NCI-H1694 (cell line): ENCODE measurements around the gene CCNI2.

ENCODE experiments used
- DNase-seq: peaks from one replicate; lab custom pipeline; 2025; lab: John Stamatoyannopoulos, UW

CCNI2 gene

GRCh38 chr5:132746954-132747615, at the start of gene CCNI2:
Gene CCNI2, plus strand, starts transcription at chr5:132747426. Its CDS starts 70 bp downstream, at chr5:132747496.
- no peak for DNase-seq

GRCh38 chr5:132704875-132705274, 42.4 kb upstream of the CCNI2 start:
- DNase-seq: no peak

- DNase-seq: no peak
These were observed 38.6 kb upstream of the CCNI2 start for GRCh38 chr5:132708645-132709044.

DNA sequence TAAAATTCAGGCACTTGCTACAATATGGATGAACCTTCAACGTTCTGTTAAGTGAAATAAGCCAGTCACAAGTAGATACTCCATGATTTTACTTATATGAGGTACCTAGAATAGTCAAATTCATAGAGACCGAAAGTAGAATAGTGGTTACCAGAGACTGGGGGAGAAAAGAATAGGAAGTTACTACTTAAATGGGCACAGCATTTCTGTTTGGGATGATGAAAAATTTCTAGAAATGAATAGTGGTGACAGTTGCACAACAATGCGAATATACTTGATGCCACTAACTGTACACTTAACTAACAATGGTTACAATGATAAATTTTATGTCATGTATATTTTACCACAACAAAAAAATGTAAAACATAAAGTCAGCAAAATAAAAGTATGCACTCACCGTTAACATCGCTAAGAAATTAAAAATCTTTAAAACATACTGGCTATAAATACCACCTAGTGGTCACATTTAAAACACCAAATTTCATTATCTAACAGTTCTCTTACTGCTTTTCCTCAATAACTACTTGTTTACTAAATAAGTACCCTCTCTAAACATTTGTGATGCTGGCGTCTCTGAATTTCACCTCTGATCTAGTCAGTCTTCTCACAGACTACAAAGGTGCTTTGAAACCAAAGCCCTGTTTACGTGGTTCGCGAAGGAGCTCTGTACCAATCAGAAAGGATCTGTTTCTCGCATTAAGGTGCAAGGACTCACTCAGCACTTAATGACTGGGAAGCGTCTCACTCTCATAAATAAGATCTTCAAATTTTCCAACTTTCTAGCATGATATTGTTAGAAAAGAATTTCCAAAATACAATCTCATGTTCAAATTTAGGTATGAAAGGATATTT, 32.5 kb upstream of the CCNI2 start:
- DNase-seq: no peak

DNA sequence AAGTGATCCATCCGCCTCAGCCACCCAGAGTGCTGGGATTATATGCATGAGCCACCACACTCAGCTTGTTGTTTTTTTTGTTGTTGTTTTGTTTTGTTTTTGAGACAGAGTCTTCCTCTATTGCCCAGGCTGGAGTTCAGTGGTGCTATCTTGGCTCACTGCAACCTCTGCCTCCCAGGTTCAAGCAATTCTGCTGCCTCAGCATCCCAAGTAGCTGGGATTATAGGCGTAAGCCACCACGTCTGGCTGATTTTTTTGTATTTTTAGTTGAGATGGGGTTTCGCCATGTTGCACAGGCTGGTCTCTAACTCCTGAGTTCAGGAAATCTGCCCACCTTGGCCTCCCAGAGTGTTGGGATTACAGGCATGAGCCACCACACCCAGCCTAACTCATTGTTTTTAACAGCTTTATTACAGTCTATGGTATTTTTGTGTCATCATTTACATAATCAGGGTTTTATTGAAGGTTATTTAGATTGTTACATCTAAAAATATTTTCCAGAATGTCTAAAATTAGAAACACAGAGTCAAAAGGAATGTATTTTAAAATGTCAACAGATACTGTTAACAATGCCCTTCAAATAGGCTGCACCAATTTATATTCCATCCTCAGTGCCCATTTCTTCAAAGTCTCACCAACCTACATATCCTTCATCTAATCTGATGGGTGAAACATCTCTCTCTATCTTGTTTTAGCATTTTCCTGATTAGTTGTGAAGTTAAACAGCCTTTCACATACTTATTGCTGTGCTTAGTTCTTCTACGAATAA, 28.5 kb upstream of the CCNI2 start:
- no peak for DNase-seq

DNA sequence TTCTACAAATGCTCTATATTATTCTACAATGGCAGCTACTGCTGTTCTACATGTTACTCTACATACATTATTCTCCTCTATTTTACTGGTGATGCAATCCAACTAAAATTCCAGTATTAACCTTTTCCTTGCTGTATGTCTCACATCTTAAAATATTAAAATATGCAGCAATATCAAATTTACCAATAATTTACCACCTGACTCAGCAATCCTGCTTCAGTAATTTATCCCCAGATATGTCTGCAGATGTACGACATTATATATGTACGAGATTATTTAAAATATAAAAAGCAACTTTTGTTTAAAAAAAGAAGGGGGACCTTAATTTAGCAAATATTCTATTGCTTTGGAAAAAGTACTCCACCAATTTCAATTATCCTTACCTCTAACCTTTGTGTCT, 21.5 kb upstream of the CCNI2 start:
- no peak for DNase-seq

- DNase-seq: no peak
These were observed 17.3 kb upstream of the CCNI2 start for GRCh38 chr5:132729896-132730295.

DNA sequence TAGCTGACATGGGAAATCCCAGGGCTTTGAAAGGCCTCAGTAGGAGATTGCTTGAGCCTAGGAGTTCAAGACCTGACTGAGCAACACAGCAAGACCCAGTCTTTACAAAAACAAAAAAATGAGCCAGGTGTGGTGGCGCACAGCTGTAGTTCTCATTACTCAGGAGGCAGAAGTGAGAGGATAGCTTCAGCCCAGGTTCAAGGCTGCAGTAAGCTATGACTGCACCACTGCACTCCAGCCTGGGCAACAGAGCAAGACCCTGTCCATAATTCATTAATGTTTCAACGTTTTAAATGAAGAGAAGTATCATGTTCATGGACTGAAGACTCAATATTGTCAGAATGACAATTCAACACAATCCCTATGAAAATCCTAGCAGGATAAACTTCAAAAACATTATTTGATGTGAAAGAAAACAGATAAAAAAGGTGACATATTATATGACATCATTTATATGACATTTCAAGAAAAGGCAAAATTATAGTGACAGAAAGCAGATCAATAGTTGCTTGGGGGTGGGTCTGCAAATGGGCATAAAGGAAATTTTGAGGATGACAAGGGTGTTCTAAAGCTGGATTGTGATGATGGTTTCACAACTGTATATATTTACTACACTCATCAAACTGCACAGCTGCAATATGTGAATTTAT, 13.6 kb upstream of the CCNI2 start:
- no peak for DNase-seq

- DNase-seq: no peak
These were observed 12.5 kb upstream of the CCNI2 start for GRCh38 chr5:132734687-132735086.

DNA sequence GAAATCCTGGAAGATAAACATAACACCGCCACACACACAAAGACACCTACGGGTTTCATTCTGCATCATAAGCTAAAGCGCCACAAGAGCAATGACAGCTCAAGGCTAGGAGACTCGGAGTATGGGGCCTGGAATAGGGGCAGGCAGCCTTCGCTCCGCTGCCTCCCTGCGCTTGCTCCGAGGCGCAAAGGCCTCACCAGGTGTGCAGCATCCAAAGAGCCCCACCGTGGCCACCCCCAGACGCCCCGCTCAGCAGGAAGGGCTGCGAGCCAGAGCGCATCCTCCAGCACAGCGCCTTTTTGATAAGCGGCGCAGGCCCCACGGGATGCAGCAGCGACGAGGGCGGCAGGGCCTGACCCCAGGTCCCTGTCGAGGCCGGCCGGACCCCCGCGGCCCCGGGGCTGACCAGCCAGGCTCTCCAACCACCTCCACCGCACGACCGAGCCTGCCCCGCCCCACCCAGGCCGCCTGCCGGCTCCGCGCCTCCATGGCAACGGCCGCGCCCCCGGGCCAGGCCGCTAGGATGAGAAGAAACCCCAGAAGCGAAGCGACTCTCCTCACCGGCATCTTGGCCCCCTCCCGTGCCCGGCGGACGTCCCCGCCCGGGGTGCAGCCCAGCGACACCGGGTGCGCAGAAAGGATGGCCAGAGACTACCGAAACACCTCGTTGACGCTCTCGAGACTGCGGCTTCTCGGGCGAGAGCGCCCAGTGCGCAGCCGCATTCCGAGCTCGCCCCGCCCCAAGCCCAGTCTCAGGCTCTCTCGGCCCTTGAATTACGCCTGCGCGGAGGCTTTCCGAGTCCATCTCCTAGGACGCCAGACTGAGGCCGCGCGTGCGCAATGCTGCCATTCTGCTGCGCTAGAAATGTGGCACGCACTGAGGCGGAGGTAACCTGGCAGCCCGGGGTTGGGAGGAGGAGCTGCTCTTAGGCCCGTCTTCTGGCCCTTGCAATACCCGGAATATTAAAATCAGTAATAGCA, 10.1 kb upstream of the CCNI2 start, which contains the start of gene KIF3A:
Gene KIF3A, minus strand, starts transcription at position 694 of the 981 bp plus-strand sequence. Its CDS starts 127 bp downstream, at position 567.
- peak; percentile 94 for DNase-seq

DNA sequence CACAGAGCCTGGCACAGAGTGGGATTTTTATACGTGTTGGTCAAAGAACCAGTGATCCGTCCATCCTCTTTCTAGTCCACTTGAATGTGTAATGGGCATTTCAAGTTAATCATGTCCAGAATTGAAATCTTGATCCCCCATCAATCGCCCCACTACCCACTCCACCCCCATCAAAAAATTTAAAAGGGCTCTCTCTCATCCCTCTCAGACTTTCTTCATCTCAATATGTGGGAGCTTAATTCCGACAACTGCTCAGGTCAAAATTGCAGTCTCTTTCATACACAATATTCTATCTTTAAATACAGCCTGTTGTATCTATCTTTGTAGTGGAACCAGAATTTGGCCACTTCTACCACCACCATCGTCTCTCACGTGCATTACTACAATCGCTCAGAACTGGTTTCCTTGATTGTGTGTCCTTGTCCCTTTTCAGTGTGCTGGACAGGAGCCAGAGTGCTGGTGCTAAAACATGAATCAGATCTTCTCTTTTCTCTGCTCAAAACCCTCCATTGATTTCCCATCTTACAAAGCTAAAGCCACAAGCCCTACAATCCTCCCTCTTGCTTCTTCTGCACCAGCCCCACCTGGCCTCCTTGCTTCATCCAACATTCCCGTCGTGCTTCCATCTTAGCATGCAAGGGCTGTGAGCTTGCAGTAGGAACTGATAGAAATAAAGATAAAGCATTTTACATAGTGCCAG, 9.1 kb upstream of the CCNI2 start:
- no peak for DNase-seq

DNA sequence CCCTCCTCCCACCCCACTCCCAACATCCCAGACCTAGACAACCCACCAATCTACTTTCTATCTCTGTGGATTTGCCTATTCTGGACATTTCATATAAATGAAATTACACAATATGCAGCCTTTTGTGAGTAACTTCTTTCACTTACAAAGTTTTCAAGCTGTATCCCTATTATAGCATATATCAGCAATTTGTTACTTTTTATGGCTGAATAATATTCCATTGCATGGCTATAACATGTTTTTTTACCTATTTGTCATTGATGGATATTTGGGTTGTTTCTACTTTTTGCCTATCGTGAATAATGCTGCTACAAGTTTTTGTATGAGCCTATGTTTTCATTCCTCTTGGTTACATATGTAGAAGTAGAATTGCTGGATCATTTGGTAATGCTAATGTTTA, 8.0 kb upstream of the CCNI2 start:
- no peak for DNase-seq

- no peak for DNase-seq
These were observed 5.1 kb upstream of the CCNI2 start for GRCh38 chr5:132742158-132742557.

- DNase-seq: no peak
These were observed 4.6 kb upstream of the CCNI2 start for GRCh38 chr5:132742626-132743025.

GRCh38 chr5:132744659-132745058, 2.6 kb upstream of the CCNI2 start:
- DNase-seq: no peak

DNA sequence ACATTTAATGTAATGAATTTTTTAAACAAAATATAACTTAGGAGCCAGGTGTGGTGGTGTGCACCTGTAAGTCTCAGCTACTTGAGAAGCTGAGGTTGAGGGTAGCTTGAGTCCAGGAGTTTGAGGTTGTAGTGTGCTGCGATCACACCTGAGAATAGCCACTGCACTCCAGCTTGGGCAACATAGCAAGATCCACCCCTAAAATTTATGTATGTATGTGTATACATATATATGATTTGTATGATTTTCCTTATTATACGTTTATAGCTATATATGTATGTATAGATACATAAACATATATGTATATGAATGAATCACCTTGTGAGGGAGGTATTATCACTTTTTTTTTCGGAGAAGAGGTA, 653 bp upstream of the CCNI2 start:
- no peak for DNase-seq

DNA sequence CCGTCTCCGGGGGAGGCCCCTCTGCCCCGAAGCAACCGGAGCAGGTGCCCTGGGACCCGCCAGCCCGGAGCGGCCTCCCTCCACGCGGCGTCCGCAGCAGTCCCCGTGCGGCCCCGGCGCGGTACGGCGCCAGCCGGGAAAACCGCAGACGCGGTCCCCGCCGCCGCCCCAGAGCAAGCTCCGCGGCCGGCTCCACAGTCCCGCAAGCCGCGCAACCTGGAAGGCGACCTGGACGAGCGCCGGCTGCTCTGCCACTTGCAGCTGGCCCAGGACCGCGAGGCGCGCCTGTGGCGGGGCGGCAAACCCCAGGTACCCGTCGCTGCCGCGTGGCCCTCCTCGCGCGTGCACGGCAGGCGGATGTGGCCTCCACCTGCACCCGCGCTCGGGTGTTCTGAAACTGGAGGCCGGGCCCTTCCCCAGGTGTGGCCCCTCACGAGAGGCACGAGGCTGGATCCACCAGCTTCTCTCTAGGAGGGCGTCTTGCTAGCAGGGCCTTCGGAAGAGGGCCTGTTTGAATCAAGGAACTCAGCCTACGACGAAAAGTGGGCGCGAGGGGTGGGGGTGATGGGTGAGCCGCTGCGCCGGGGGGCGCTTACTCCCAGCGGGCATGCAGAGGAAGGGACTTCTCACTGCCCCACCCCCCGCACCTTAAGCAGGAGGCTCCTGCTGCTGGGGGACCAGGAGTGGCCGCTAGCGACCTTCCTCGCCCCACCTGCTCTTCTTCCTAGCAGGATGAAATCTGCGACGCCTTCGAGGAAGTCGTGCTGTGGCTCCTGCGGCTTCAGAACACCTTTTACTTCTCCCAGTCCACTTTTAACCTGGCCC, 602 bp downstream of the CCNI2 start:
- DNase-seq: no peak

- DNase-seq: no peak
These were observed 1.3 kb downstream of the CCNI2 start for GRCh38 chr5:132748522-132749000.

DNA sequence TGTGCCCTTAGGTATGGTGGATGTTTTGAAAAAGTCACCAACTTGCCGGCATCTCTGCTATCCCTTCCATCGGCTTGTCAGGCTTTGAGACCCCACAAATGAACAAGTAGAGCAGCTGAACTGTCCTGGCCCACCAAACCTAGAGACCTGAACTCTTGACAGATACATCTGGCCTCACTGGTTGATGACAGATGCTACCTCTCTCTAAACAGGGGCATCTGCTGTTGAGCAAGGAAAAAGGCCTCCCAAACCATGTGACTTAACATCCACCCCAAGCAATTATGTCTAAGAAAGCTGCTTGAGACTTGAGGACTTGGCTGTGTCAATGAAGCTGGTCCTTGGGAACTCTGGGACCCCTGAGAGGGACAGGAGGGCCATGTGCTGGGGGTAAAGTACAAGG, 2.3 kb downstream of the CCNI2 start:
- no peak for DNase-seq
